OCI-LY7 (cell line): ENCODE data around the gene LAMTOR3. TPM values are rescaled to one million over a fixed set of nuclear protein-coding genes. Genes with fewer than 3 reads are reported as not detected.

Experiments used
- BruUV-seq: library from RNA; stranded (reverse); fragments of 400-500 nt; replicated peaks from 2 replicates; lab custom pipeline; 2021; lab: Mats Ljungman, UMichigan
- CTCF ChIA-PET: fragments of 300-600 bp; sonication (Branson Sonifier 250); formaldehyde crosslinking; loops from one replicate; lab custom pipeline; 2022; ENCODE audit warnings: antibody characterized with exemption; ENCODE audit not compliant: unreplicated experiment; lab: Charles Lee
- POLR2A ChIA-PET: fragments of 300-600 bp; sonication (Branson Sonifier 250); formaldehyde crosslinking; loops from one replicate; lab custom pipeline; 2022; ENCODE audit warnings: antibody characterized with exemption; lab: Charles Lee
- DNase-seq: peaks from one replicate; pipeline ENCODE4 v3.0.0-alpha.2; 2015; ENCODE audit warnings: low spot score
- H2AFZ ChIP-seq: fragments of 200-600 bp; sonication (generic), shearing (Covaris generic); 2 replicates; pipeline ENCODE4 v1.6.1; 2014; ENCODE audit warnings: mild to moderate bottlenecking, antibody characterized with exemption, low read length, moderate library complexity
- H3K27ac ChIP-seq: fragments of 200-600 bp; sonication (generic); 2 replicates; pipeline ENCODE4 v1.5.1; 2014; ENCODE audit warnings: mixed run types, low read depth, mild to moderate bottlenecking, moderate library complexity, low read length, inconsistent platforms; ENCODE audit not compliant: poor library complexity, severe bottlenecking
- H3K36me3 ChIP-seq: fragments of 200-600 bp; sonication (generic); 2 replicates; pipeline ENCODE4 v1.6.1; 2014; ENCODE audit warnings: mild to moderate bottlenecking, antibody characterized with exemption, low read length, moderate library complexity, mixed read lengths; ENCODE audit not compliant: insufficient read depth
- H3K4me1 ChIP-seq: fragments of 200-600 bp; sonication (generic); 2 replicates; pipeline ENCODE4 v1.5.1; 2014; ENCODE audit warnings: mild to moderate bottlenecking, low read length; ENCODE audit not compliant: insufficient read depth, poor library complexity, severe bottlenecking
- H3K4me2 ChIP-seq: fragments of 200-600 bp; sonication (generic); 2 replicates; pipeline ENCODE4 v1.6.1; 2014; ENCODE audit warnings: mild to moderate bottlenecking, low read length
- H3K4me3 ChIP-seq: fragments of 200-600 bp; sonication (generic); 2 replicates; pipeline ENCODE4 v1.5.1; 2014; ENCODE audit warnings: mild to moderate bottlenecking, low read depth, low read length; ENCODE audit not compliant: poor library complexity, severe bottlenecking
- H3K79me2 ChIP-seq: fragments of 200-600 bp; sonication (generic); 2 replicates; pipeline ENCODE4 v1.6.1; 2016; ENCODE audit warnings: low read depth, mild to moderate bottlenecking, low read length, moderate library complexity, mixed read lengths; ENCODE audit not compliant: insufficient read depth
- H3K9me2 ChIP-seq: fragments of 200-600 bp; sonication (generic); 2 replicates; pipeline ENCODE4 v1.6.1; 2016; ENCODE audit warnings: mild to moderate bottlenecking, low read length, mixed read lengths; ENCODE audit not compliant: insufficient read depth
- H3K9me3 ChIP-seq: fragments of 200-600 bp; sonication (generic); 2 replicates; pipeline ENCODE4 v1.6.1; 2014; ENCODE audit warnings: mild to moderate bottlenecking, mixed run types, low read length, mixed read lengths
- H4K20me1 ChIP-seq: fragments of 200-600 bp; sonication (generic); 2 replicates; pipeline ENCODE4 v1.6.1; 2014; ENCODE audit warnings: mild to moderate bottlenecking, antibody characterized with exemption, low read length, moderate library complexity, mixed read lengths; ENCODE audit not compliant: insufficient read depth
- CTCF ChIP-seq: fragments of 200-600 bp; sonication (generic); conservative IDR thresholded peaks from 2 replicates; pipeline ENCODE4 v1.5.1; 2014; ENCODE audit warnings: mild to moderate bottlenecking, antibody characterized with exemption, low read length, moderate library complexity, mixed read lengths
- EZH2phosphoT487 ChIP-seq: fragments of 200-600 bp; sonication (generic); IDR thresholded peaks from 2 replicates; pipeline ENCODE4 v1.6.1; 2018; ENCODE audit warnings: low read depth, borderline replicate concordance, mild to moderate bottlenecking, mixed run types, antibody characterized with exemption, low read length, moderate library complexity, mixed read lengths
- intact Hi-C: fragments of 100-400 bp; cut with micrococcal nuclease; formaldehyde crosslinking; loops from one replicate; pipeline ENCODE4 v1.10.0; 2022; ENCODE audit not compliant: unreplicated experiment
- total RNA-seq, 2 experiments: library from RNA; depleted of rRNA in 1 of 2; stranded (reverse); fragments of >200 nt in 1 of 2; shearing (Covaris generic) in 1 of 2; gene quantifications; 2 replicates each; pipeline ENCODE4 v1.2.3, GENCODE V29; 2014 to 2022

The LAMTOR3 gene
- total RNA-seq, 2 experiments from 2014 or later: 18.5 to 27.3 TPM

- H3K9me2 ChIP-seq: no peaks in the 10 kb centered on the region
- TF ChIP-seq EZH2phosphoT487: no peak
- no peak for TF ChIP-seq CTCF
- ChIA-PET CTCF (no interaction called here), POLR2A (interaction anchor here (1.5 to 3.7 kb wide), 2 partner anchors 28 to 54 kb away, joined by 3 to 30 read pairs; no protein-coding TSS in a partner anchor)
- H2AFZ ChIP-seq: no peak overlapping the region
- H3K4me1 ChIP-seq: peaks cover 49% of the 10 kb centered on the region
- DNase-seq: no peak
- peaks cover 12% of the 10 kb centered on the region; the same call in 1 of the 2 replicates for H3K79me2 ChIP-seq
- intact Hi-C loops: no loop called here
- peaks cover 58% of the 10 kb centered on the region for H3K36me3 ChIP-seq
- no TSS peak for BruUV-seq
- H4K20me1 ChIP-seq: no peaks in the 10 kb centered on the region
- H3K4me3 ChIP-seq: no peak overlapping the region
- H3K27ac ChIP-seq: no peak overlapping the region
- H3K9me3 ChIP-seq: no peaks in the 10 kb centered on the region
- no peak overlapping the region for H3K4me2 ChIP-seq
These were observed 45.6 kb downstream of the LAMTOR3 start for GRCh38 chr4:99848591-99849001.

- H3K4me2 ChIP-seq: peak overlapping the region; percentile 72
- POLR2A ChIA-PET: interaction anchor here (0.6 to 3.9 kb wide), 10 partner anchors 10 to 55 kb away, joined by 3 to 30 read pairs (median 10); partner anchors contain the start of gene DAPP1
These were observed 46.8 kb downstream of the LAMTOR3 start for GRCh38 chr4:99847362-99847976.

More at GRCh38 chr4:99847362-99847976, 46.8 kb downstream of the LAMTOR3 start:
- BruUV-seq: no TSS peak
- H3K9me3 ChIP-seq: no peaks in the 10 kb centered on the region
- CTCF ChIA-PET: interaction anchor here (1.0 kb wide), 1 partner anchor 20 kb away, joined by 3 read pairs; no protein-coding TSS in a partner anchor
- no peaks in the 10 kb centered on the region for H4K20me1 ChIP-seq
- peak overlapping the region; percentile 75 for H3K27ac ChIP-seq
- no peaks in the 10 kb centered on the region for H3K9me2 ChIP-seq
- H3K4me3 ChIP-seq: peak overlapping the region; percentile 40
- peaks cover 49% of the 10 kb centered on the region for H3K4me1 ChIP-seq
- TF ChIP-seq EZH2phosphoT487 (no peak), CTCF (no peak)
- DNase-seq: peak; percentile 83
- intact Hi-C loops: loop anchor here (2.0 kb wide), 1 partner anchor 31 kb away; the partner anchor contains the start of gene DAPP1
- no peak overlapping the region for H2AFZ ChIP-seq
- peaks cover 12% of the 10 kb centered on the region; the same call in 1 of the 2 replicates for H3K79me2 ChIP-seq
- H3K36me3 ChIP-seq: peaks cover 58% of the 10 kb centered on the region
